ENCODE results near the gene TCERG1L.

GRCh38 chr10:131352765-131353290 lies 41.3 kb upstream of the TCERG1L start:
- TF ChIP-seq, protein P1, sequence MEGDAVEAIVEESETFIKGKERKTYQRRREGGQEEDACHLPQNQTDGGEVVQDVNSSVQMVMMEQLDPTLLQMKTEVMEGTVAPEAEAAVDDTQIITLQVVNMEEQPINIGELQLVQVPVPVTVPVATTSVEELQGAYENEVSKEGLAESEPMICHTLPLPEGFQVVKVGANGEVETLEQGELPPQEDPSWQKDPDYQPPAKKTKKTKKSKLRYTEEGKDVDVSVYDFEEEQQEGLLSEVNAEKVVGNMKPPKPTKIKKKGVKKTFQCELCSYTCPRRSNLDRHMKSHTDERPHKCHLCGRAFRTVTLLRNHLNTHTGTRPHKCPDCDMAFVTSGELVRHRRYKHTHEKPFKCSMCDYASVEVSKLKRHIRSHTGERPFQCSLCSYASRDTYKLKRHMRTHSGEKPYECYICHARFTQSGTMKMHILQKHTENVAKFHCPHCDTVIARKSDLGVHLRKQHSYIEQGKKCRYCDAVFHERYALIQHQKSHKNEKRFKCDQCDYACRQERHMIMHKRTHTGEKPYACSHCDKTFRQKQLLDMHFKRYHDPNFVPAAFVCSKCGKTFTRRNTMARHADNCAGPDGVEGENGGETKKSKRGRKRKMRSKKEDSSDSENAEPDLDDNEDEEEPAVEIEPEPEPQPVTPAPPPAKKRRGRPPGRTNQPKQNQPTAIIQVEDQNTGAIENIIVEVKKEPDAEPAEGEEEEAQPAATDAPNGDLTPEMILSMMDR (IDR thresholded peaks at IDR 0.05) = no peak
- TF ChIP-seq POLR2A (IDR thresholded peaks at IDR 0.05) = no peak
